Fibroblast of lung (primary cell): ENCODE data around the gene RUSC2.

Experiments used
- CTCF ChIP-seq, 2 donors: IDR thresholded peaks in 1 of 2; conservative IDR thresholded peaks in 1 of 2; 1 replicate in 1 of 2; 2 replicates in 1 of 2; pipeline ENCODE4 v1.5.1; 2011 to 2012; ENCODE audit warnings: low read length in 2 of 2, control low read depth in 1 of 2, inconsistent platforms in 1 of 2, low read depth in 1 of 2, mild to moderate bottlenecking in 1 of 2
- EZH2 ChIP-seq: IDR thresholded peaks from 2 replicates; pipeline ENCODE4 v1.5.1; 2012; ENCODE audit warnings: low read length, control low read depth, mild to moderate bottlenecking; ENCODE audit errors: missing control alignments

GRCh38 chr9:35518225-35518821 is 28.4 kb downstream of the RUSC2 start:
- no peak for TF ChIP-seq CTCF (conservative IDR thresholded peaks at IDR 0.05 in 1 of 2, IDR thresholded peaks at IDR 0.05 in 1 of 2; ENCODE audit: low read depth in 1 of 2, low read length in 2 of 2)
- no peak for TF ChIP-seq EZH2
